Measurements from ENCODE around the gene HGF.
"Not testable (repeated sequence)": the region's sequence is repeated elsewhere in the genome, so short reads cannot be mapped to it uniquely, and the experiment has no call there.

DNA sequence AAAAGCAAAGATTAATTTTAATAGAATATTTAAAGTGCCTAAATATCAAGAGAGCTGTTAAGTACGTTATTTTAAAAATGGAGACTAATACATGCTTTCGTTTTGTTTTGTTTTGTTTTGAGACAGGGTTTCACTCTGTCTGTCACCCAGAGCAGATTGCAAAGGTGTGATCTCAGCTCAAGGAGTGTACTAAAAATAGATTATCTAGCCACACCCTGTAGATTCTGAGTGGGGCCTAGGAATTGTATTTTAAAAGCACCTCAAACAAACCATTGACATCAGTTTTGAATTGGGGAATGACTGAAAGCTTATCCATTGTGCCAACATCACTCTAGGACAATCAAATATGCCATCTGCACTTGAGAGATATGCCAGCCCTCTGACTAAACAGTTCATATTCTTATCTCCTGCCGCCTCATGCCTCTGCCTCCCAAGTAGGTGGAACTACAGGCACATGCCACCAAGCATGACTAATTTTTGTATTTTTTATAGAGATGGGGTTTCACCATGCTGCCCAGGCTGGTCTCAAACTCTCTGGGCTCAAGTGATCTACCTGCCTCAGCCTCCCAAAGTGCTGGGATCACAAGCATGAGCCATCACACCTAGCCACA is 43.1 kb upstream of the HGF start:
- peak; percentile 47; the same call in 1 of the 2 replicates for TF ChIP-seq GATA2 (IDR thresholded peaks at IDR 0.05; ENCODE audit: low read depth, low read length)
- not testable (repeated sequence) for TF ChIP-seq GATA3 (IDR thresholded peaks at IDR 0.05; ENCODE audit: low read depth, low read length)

Data from SH-SY5Y (cell line).